GM23338 (cell line): ENCODE results near the gene FAP.
A peak's percentile ranks its signal among the peaks of the same experiment; 100 is the strongest.

Experiments used
- EZH2phosphoT487 ChIP-seq: fragments of 200-600 bp; sonication (generic); IDR thresholded peaks from one replicate; pipeline ENCODE4 v1.8.1; 2018; ENCODE audit warnings: antibody characterized with exemption; ENCODE audit not compliant: unreplicated experiment
- POLR2AphosphoS5 ChIP-seq: IDR thresholded peaks from 2 replicates; pipeline ENCODE4 v1.6.1; 2016; ENCODE audit warnings: antibody characterized with exemption, low read depth
- ZNF114 ChIP-seq: fragments of 250-450 bp; sonication (Bioruptor Pico); IDR thresholded peaks from 2 replicates; pipeline ENCODE4 v1.5.0; 2020; ENCODE audit warnings: mild to moderate bottlenecking, moderate library complexity
- TF ChIP-seq, protein P1 (sequence below): IDR thresholded peaks from one replicate; pipeline ENCODE4 v1.6.1; 2018; ENCODE audit warnings: antibody characterized with exemption; ENCODE audit not compliant: unreplicated experiment
- TF ChIP-seq, protein P2 (sequence below), 2 experiments: fragments of 200-600 bp in 1 of 2; sonication (generic) in 1 of 2; conservative IDR thresholded peaks; 2 replicates each; pipeline versions ENCODE4 v1.5.1 to v1.6.1; 2016 to 2017; ENCODE audit warnings: antibody characterized with exemption in 2 of 2, low read depth in 2 of 2, mild to moderate bottlenecking in 2 of 2, moderate library complexity in 1 of 2

DNA sequence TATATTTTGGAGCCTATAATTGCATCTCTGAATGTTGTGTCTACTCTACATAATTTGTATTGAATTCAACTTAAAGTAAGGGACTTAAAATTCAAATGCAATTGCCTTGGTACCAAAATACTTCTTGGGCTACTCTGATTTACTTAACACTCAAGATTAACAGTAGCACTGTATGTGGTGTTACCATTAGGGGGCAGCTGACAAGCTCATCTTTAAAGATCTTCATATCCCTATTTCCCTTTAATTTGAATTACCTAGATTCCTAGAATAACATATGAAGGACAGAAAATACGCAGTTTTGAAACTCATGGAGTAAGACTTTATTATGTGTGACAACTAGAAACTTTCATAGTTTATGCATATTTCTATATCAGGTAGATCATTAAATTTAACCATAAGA lies 37.4 kb upstream of the FAP start:
- TF ChIP-seq, protein P1, sequence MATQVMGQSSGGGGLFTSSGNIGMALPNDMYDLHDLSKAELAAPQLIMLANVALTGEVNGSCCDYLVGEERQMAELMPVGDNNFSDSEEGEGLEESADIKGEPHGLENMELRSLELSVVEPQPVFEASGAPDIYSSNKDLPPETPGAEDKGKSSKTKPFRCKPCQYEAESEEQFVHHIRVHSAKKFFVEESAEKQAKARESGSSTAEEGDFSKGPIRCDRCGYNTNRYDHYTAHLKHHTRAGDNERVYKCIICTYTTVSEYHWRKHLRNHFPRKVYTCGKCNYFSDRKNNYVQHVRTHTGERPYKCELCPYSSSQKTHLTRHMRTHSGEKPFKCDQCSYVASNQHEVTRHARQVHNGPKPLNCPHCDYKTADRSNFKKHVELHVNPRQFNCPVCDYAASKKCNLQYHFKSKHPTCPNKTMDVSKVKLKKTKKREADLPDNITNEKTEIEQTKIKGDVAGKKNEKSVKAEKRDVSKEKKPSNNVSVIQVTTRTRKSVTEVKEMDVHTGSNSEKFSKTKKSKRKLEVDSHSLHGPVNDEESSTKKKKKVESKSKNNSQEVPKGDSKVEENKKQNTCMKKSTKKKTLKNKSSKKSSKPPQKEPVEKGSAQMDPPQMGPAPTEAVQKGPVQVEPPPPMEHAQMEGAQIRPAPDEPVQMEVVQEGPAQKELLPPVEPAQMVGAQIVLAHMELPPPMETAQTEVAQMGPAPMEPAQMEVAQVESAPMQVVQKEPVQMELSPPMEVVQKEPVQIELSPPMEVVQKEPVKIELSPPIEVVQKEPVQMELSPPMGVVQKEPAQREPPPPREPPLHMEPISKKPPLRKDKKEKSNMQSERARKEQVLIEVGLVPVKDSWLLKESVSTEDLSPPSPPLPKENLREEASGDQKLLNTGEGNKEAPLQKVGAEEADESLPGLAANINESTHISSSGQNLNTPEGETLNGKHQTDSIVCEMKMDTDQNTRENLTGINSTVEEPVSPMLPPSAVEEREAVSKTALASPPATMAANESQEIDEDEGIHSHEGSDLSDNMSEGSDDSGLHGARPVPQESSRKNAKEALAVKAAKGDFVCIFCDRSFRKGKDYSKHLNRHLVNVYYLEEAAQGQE = no peak
- TF ChIP-seq, protein P2, sequence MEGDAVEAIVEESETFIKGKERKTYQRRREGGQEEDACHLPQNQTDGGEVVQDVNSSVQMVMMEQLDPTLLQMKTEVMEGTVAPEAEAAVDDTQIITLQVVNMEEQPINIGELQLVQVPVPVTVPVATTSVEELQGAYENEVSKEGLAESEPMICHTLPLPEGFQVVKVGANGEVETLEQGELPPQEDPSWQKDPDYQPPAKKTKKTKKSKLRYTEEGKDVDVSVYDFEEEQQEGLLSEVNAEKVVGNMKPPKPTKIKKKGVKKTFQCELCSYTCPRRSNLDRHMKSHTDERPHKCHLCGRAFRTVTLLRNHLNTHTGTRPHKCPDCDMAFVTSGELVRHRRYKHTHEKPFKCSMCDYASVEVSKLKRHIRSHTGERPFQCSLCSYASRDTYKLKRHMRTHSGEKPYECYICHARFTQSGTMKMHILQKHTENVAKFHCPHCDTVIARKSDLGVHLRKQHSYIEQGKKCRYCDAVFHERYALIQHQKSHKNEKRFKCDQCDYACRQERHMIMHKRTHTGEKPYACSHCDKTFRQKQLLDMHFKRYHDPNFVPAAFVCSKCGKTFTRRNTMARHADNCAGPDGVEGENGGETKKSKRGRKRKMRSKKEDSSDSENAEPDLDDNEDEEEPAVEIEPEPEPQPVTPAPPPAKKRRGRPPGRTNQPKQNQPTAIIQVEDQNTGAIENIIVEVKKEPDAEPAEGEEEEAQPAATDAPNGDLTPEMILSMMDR (conservative IDR thresholded peaks at IDR 0.05; ENCODE audit: low read depth in 2 of 2) = peak; percentile 33 to 58; a peak in 3 of 4 replicates
- TF ChIP-seq ZNF114 (CRISPR knock-in tag) = no peak
- TF ChIP-seq POLR2AphosphoS5 = no peak
- TF ChIP-seq EZH2phosphoT487 = no peak
